ENCODE measurements around the gene AHNAK.

GRCh38 chr11:62418733-62419132 is 127.9 kb downstream of the AHNAK start, which contains the start of gene SCGB1A1:
- TF ChIP-seq SIN3A (IDR thresholded peaks at IDR 0.05; ENCODE audit: borderline replicate concordance, insufficient read depth, low read length) (no peak), TAF1 (IDR thresholded peaks at IDR 0.05; ENCODE audit: borderline replicate concordance, insufficient read depth, low read length) (no peak), POLR2AphosphoS5 (IDR thresholded peaks at IDR 0.05; ENCODE audit: low read depth, low read length) (no peak), REST (IDR thresholded peaks at IDR 0.05; ENCODE audit: insufficient read depth in 1 of 2, low read depth in 2 of 2, low read length in 2 of 2) (no peak), FOXP2 (optimal IDR thresholded peaks at IDR 0.05; ENCODE audit: borderline replicate concordance, extremely low read depth, extremely low read length, insufficient read depth) (no peak)
